Skin epidermis (tissue), 12 donors: ENCODE data around the gene ZBTB45.
A peak's percentile ranks its signal among the peaks of the same experiment; 100 is the strongest.

Source experiments
- H3K27ac ChIP-seq, 21 experiments: fragments of 200-600 bp; sonication (generic) in 11 of 21; one replicate each; pipeline ENCODE4 v1.5.0; 2020; ENCODE audit warnings: mild to moderate bottlenecking in 3 of 21, inconsistent platforms in 2 of 21, moderate library complexity in 2 of 21
- H3K4me3 ChIP-seq, 7 experiments: fragments of 200-600 bp; sonication (generic) in 2 of 7; one replicate each; pipeline ENCODE4 v1.5.0; 2020; ENCODE audit warnings: inconsistent platforms in 2 of 7, mild to moderate bottlenecking in 2 of 7, moderate library complexity in 1 of 7

ZBTB45 gene

GRCh38 chr19:58519355-58520256 is at the start of gene ZBTB45:
ZBTB45 (minus strand) TSS chr19:58519810; CDS start chr19:58517673, 2,137 bp downstream.
- Histone ChIP-seq H3K27ac (peak within 1 kb of the TSS; percentile 81 to 98 (median 95)), H3K4me3 (peak within 1 kb of the TSS; percentile 71 to 91 (median 81))

- Histone ChIP-seq H3K4me3 (no peak overlapping the region), H3K27ac (no peak overlapping the region)
These were observed 49.0 kb upstream of the ZBTB45 start for GRCh38 chr19:58568453-58569130.

- H3K27ac ChIP-seq: no peak overlapping the region
- no peak overlapping the region for H3K4me3 ChIP-seq
These were observed 47.4 kb upstream of the ZBTB45 start for GRCh38 chr19:58566989-58567388.

- H3K27ac ChIP-seq: no peak overlapping the region
- no peak overlapping the region for H3K4me3 ChIP-seq
These were observed 44.2 kb upstream of the ZBTB45 start for GRCh38 chr19:58563823-58564222.

- Histone ChIP-seq H3K27ac (peak overlapping the region in 10 of 21 experiments; percentile 1 to 72 (median 54)), H3K4me3 (peak overlapping the region; percentile 22 to 39 (median 32))
These were observed 43.5 kb upstream of the ZBTB45 start for GRCh38 chr19:58563034-58563573.

GRCh38 chr19:58562122-58563033 is 42.8 kb upstream of the ZBTB45 start:
- Histone ChIP-seq H3K27ac (peak overlapping the region in 16 of 21 experiments; percentile 1 to 72 (median 48)), H3K4me3 (peak overlapping the region; percentile 22 to 39 (median 32))

GRCh38 chr19:58561373-58562121 is 41.9 kb upstream of the ZBTB45 start:
- peak overlapping the region in 6 of 7 experiments; percentile 22 to 39 (median 33) for H3K4me3 ChIP-seq
- peak overlapping the region in 12 of 21 experiments; percentile 1 to 72 (median 52) for H3K27ac ChIP-seq

GRCh38 chr19:58560921-58561320 is 41.3 kb upstream of the ZBTB45 start:
- Histone ChIP-seq H3K4me3 (no peak overlapping the region), H3K27ac (peak overlapping the region in 1 of 21 experiments; percentile 9)

- Histone ChIP-seq H3K27ac (peak overlapping the region in 19 of 21 experiments; percentile 96 to 100 (median 99)), H3K4me3 (peak overlapping the region; percentile 62 to 91 (median 69))
These were observed 40.6 kb upstream of the ZBTB45 start for GRCh38 chr19:58560007-58560887.

- H3K4me3 ChIP-seq: peak overlapping the region; percentile 62 to 91 (median 69)
These were observed 39.8 kb upstream of the ZBTB45 start for GRCh38 chr19:58559275-58560006.

GRCh38 chr19:58558623-58559274 is 39.1 kb upstream of the ZBTB45 start:
- H3K4me3 ChIP-seq: peak overlapping the region; percentile 62 to 91 (median 69)
- peak overlapping the region; percentile 66 to 100 (median 99) for H3K27ac ChIP-seq

More at GRCh38 chr19:58559275-58560006, 39.8 kb upstream of the ZBTB45 start:
- peak overlapping the region; percentile 66 to 100 (median 99) for H3K27ac ChIP-seq

GRCh38 chr19:58558066-58558622 is 38.5 kb upstream of the ZBTB45 start, which contains the start of gene UBE2M:
UBE2M (minus strand) TSS chr19:58558611; CDS start chr19:58558381, 230 bp downstream.
- H3K4me3 ChIP-seq: peak within 1 kb of the TSS; percentile 62 to 91 (median 69)
- H3K27ac ChIP-seq: peak within 1 kb of the TSS; percentile 66 to 100 (median 99)

GRCh38 chr19:58557221-58558065 is 37.8 kb upstream of the ZBTB45 start:
- peak overlapping the region; percentile 62 to 91 (median 69) for H3K4me3 ChIP-seq
- H3K27ac ChIP-seq: peak overlapping the region; percentile 61 to 100 (median 99)

GRCh38 chr19:58556622-58557220 is 37.1 kb upstream of the ZBTB45 start:
- peak overlapping the region in 17 of 21 experiments; percentile 81 to 100 (median 99) for H3K27ac ChIP-seq

More at GRCh38 chr19:58556622-58557220, 37.1 kb upstream of the ZBTB45 start:
- peak overlapping the region in 6 of 7 experiments; percentile 62 to 83 (median 68) for H3K4me3 ChIP-seq
